ENCODE results near the gene AVPI1. TPM values are rescaled to one million over a fixed set of nuclear protein-coding genes. Genes with fewer than 3 reads are reported as not detected.
"Not testable (repeated sequence)": the region's sequence is repeated elsewhere in the genome, so short reads cannot be mapped to it uniquely, and the experiment has no call there.

AVPI1 gene
- total RNA-seq, 4 donors from 2014 or later: 29.9 to 65.5 (median 36.3) TPM

GRCh38 chr10:97650726-97651125 lies 36.3 kb downstream of the AVPI1 start:
- 79% methylated on average over 3 of the region's 3 CpGs for WGBS

DNA sequence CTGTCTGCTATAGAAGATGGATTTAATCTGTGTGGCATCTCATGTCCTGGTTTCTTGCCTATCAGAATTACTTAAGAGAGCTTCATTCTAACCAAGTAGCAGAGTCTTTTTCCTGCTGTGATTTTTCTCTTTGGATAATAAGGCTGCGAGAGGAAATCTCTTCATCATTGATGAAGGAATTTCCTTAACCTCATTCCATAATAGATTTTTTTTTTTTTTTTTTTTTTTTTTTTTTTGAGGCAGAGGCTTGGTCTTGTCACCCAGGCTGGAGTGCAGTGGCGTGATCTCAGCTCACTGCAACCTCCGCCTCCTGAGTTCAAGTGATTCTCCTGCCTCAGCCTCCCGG lies 37.7 kb downstream of the AVPI1 start:
- peak overlapping the region in 3 of 4 donors; percentile 4 to 11 (median 7) for H3K27ac ChIP-seq (replicated peaks in 1 of 4)
- WGBS: 96% methylated on average over 4 of the region's 4 CpGs
- intact Hi-C loops (cut with DNase I): not testable (repeated sequence)

More at GRCh38 chr10:97650726-97651125, 36.3 kb downstream of the AVPI1 start:
- Histone ChIP-seq H3K9me3 (no peaks in the 10 kb centered on the region), H3K4me1 (peaks cover 0 to 31% (median 25%) of the 10 kb centered on the region in 4 donors), H3K4me3 (no peak overlapping the region), H3K27ac (replicated peaks in 1 of 4) (no peak overlapping the region), H3K27me3 (no peaks in the 10 kb centered on the region), H3K36me3 (peaks cover 17 to 65% (median 55%) of the 10 kb centered on the region in 4 donors)
- TF ChIP-seq CTCF (IDR thresholded peaks at IDR 0.05) (no peak), EP300 (IDR thresholded peaks at IDR 0.05) (no peak)
- DNase-seq (ENCODE audit: extremely low spot score): no peak
- intact Hi-C loops (cut with DNase I): no loop called here

GRCh38 chr10:97648562-97649404 lies 38.3 kb downstream of the AVPI1 start:
- Histone ChIP-seq H3K9me3 (no peaks in the 10 kb centered on the region), H3K27me3 (no peaks in the 10 kb centered on the region), H3K4me3 (no peak overlapping the region), H3K36me3 (peaks cover 15 to 62% (median 53%) of the 10 kb centered on the region in 4 donors), H3K27ac (replicated peaks in 1 of 4) (peak overlapping the region; percentile 16 to 61 (median 48)), H3K4me1 (peaks cover 0 to 31% (median 26%) of the 10 kb centered on the region in 4 donors)
- 83% methylated on average over 5 of the region's 5 CpGs for WGBS
- DNase-seq (ENCODE audit: extremely low spot score): no peak
- TF ChIP-seq CTCF (IDR thresholded peaks at IDR 0.05) (no peak), POLR2AphosphoS5 (IDR thresholded peaks at IDR 0.05) (peak; percentile 23 to 29)
- intact Hi-C loops (cut with DNase I): no loop called here

More for the DNA sequence above, 37.7 kb downstream of the AVPI1 start:
- H3K27me3 ChIP-seq; H3K4me3 ChIP-seq; DNase-seq (ENCODE audit: extremely low spot score); H3K9me3 ChIP-seq: not testable (repeated sequence)
- peaks cover 0 to 31% (median 25%) of the 10 kb centered on the region in 4 donors for H3K4me1 ChIP-seq
- peaks cover 17 to 62% (median 53%) of the 10 kb centered on the region in 4 donors for H3K36me3 ChIP-seq

DNA sequence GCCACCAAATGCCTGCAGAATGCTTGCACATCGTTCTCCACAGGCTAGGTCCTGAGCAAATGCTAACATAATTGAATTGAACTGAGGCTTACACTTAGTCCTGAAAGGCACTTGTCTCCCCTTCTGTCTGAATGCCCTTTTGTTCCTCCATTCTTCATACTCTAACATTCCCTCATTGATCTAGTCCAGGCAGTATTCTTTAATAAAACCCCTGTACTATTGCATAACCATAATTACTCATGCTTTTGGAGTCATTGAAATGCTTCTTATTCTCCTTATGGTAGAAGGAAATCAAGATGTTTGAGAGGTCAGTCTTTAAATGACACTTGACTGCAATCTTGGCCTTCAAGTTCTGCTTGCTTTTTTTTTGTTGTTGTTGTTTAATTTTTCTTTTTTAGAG lies 39.5 kb downstream of the AVPI1 start:
- Histone ChIP-seq H3K27ac (replicated peaks in 1 of 4) (no peak overlapping the region), H3K9me3 (no peaks in the 10 kb centered on the region), H3K36me3 (peaks cover 13 to 55% (median 43%) of the 10 kb centered on the region in 4 donors), H3K4me1 (peaks cover under 1 to 40% (median 34%) of the 10 kb centered on the region in 4 donors), H3K4me3 (no peak overlapping the region), H3K27me3 (no peaks in the 10 kb centered on the region)
- WGBS: 78% methylated on average over 1 of the region's 1 CpG
- intact Hi-C loops (cut with DNase I): no loop called here
- TF ChIP-seq EP300 (IDR thresholded peaks at IDR 0.05) (no peak), POLR2AphosphoS5 (IDR thresholded peaks at IDR 0.05) (no peak), CTCF (IDR thresholded peaks at IDR 0.05) (no peak)
- DNase-seq (ENCODE audit: extremely low spot score): no peak

GRCh38 chr10:97644936-97645335 lies 42.1 kb downstream of the AVPI1 start:
- H3K4me1 ChIP-seq: peaks cover 14 to 51% (median 44%) of the 10 kb centered on the region in 4 donors
- H3K36me3 ChIP-seq: peaks cover 0 to 33% (median 25%) of the 10 kb centered on the region in 4 donors
- no peak overlapping the region for H3K27ac ChIP-seq (replicated peaks in 1 of 4)
- TF ChIP-seq POLR2A (IDR thresholded peaks at IDR 0.05; ENCODE audit: low read depth) (no peak), CTCF (IDR thresholded peaks at IDR 0.05) (no peak), POLR2AphosphoS5 (IDR thresholded peaks at IDR 0.05) (no peak), EP300 (IDR thresholded peaks at IDR 0.05) (no peak)
- no peak overlapping the region for H3K4me3 ChIP-seq
- WGBS: 92% methylated on average over 4 of the region's 4 CpGs
- intact Hi-C loops (cut with DNase I): no loop called here
- no peaks in the 10 kb centered on the region for H3K27me3 ChIP-seq
- no peaks in the 10 kb centered on the region for H3K9me3 ChIP-seq
- no peak for DNase-seq (ENCODE audit: extremely low spot score)

Measured in esophagus muscularis mucosa (tissue), 4 donors.